ENCODE results near the gene PDZD2. TPM values are rescaled to one million over a fixed set of nuclear protein-coding genes. Genes with fewer than 3 reads are reported as not detected.

The PDZD2 gene
- total RNA-seq, 1 donor from 2014 or later, result 4.3 TPM

DNA sequence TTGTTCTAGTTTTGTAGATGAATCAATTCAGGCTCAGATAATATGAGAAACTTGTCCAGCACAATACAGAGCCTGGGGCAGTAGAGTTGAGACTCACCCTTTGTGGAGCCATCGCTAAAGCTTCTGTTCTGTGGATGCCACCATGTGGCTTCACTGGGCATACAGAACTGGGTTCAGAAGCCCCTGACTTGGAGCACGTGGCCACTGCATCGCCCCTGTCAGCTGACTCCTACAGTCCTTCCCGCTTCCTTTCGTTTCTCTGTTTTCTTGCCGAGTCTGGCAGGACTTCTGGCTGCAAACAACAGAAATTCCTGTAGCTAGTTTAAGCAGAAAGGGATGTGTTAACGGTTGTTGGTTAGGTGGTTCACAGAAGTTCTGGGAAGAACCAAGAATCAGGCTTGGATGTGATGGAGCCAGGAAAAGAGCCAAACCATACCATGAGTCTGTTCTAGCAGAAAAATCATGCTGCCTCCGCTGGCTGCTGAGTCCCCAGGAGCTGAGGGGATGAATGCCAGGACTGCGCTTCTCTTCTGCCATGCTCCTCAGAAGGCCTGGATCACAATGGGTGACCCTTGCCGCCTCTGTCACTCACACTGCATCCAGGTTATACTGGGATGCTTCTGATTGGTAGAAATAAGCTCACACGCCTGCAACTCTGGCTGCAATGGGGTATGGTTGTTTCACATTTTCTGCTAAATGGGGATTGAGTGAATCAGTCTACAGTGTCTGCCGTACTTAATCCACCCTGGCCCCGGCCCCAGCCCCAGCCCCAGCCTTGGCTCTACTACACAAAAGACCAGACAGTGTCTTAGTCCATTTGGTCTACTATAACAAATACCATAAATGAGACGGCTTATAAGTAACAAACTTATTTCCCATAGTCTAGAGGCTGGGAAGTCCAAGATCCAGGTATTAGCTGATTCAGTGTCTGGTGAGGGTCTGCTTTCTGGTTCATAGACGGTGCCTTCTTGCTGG, 272.6 kb downstream of the PDZD2 start:
- Mint-ChIP-seq H3K4me3 (no peak overlapping the region), H3K9me3 (no peaks in the 10 kb centered on the region), H3K27me3 (no peaks in the 10 kb centered on the region), H3K4me1 (ENCODE audit: unreplicated experiment) (no peaks in the 10 kb centered on the region), H3K27ac (no peak overlapping the region), H3K36me3 (no peaks in the 10 kb centered on the region)
- no peak for DNase-seq (ENCODE audit: extremely low spot score, unreplicated experiment)
- TF ChIP-seq, protein P1, sequence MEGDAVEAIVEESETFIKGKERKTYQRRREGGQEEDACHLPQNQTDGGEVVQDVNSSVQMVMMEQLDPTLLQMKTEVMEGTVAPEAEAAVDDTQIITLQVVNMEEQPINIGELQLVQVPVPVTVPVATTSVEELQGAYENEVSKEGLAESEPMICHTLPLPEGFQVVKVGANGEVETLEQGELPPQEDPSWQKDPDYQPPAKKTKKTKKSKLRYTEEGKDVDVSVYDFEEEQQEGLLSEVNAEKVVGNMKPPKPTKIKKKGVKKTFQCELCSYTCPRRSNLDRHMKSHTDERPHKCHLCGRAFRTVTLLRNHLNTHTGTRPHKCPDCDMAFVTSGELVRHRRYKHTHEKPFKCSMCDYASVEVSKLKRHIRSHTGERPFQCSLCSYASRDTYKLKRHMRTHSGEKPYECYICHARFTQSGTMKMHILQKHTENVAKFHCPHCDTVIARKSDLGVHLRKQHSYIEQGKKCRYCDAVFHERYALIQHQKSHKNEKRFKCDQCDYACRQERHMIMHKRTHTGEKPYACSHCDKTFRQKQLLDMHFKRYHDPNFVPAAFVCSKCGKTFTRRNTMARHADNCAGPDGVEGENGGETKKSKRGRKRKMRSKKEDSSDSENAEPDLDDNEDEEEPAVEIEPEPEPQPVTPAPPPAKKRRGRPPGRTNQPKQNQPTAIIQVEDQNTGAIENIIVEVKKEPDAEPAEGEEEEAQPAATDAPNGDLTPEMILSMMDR (conservative IDR thresholded peaks at IDR 0.05), result no peak

DNA sequence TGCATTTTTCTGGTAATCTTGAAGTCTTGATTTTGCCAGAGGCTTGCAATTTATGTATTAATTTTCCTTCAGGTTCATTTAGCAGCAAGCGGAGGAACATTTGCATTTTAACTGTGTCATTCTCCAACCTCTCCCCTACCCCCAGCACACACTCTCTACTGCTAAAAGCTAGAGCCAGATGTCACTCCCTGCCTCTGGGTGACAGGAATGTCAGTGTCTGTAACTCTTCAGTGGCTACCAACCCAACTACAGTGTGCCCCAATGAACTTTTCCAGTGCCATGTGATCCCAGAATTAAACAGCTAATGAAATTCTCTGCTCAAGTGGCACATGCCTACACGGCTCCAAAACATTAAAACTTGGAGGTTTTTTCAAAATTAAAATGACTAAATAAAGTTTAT, 274.9 kb downstream of the PDZD2 start:
- TF ChIP-seq, protein P1 (conservative IDR thresholded peaks at IDR 0.05), result no peak
- Mint-ChIP-seq H3K36me3 (no peaks in the 10 kb centered on the region), H3K27me3 (no peaks in the 10 kb centered on the region), H3K4me1 (ENCODE audit: unreplicated experiment) (peaks cover under 1% of the 10 kb centered on the region), H3K9me3 (no peaks in the 10 kb centered on the region), H3K27ac (no peak overlapping the region), H3K4me3 (no peak overlapping the region)
- DNase-seq (ENCODE audit: extremely low spot score, unreplicated experiment), result no peak

- no peak for DNase-seq (ENCODE audit: extremely low spot score, unreplicated experiment)
- H3K27me3 Mint-ChIP-seq, result no peaks in the 10 kb centered on the region
- H3K4me3 Mint-ChIP-seq, result no peak overlapping the region
- H3K36me3 Mint-ChIP-seq, result no peaks in the 10 kb centered on the region
- peaks cover 3% of the 10 kb centered on the region for H3K4me1 Mint-ChIP-seq (ENCODE audit: unreplicated experiment)
- H3K27ac Mint-ChIP-seq, result peak overlapping the region; percentile 16
- no peaks in the 10 kb centered on the region for H3K9me3 Mint-ChIP-seq
- TF ChIP-seq, protein P1 (conservative IDR thresholded peaks at IDR 0.05), result no peak
Measured at GRCh38 chr5:31916327-31916726, 277.4 kb downstream of the PDZD2 start.

DNA sequence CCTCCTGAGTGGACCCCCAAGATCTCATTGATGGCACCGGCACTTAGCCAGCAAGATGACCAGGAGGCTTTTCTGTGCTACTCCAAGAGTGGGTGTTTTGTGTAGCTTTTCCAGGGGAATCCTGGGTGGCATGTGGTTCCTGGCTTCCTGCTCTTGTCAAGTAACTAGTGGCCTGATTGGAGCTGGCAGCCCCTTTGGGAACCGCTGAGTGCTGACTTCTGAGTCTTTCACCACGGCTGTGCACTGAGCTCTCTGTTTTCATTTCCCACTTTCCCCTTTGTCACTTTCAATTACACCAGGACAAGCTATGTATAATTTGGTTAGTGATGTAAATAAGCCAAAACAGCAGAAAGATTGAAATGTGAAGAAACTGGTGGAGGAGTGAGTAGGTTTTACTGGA, 279.8 kb downstream of the PDZD2 start:
- H3K27ac Mint-ChIP-seq, result no peak overlapping the region
- H3K36me3 Mint-ChIP-seq, result no peaks in the 10 kb centered on the region
- TF ChIP-seq, protein P1 (conservative IDR thresholded peaks at IDR 0.05), result no peak
- H3K4me1 Mint-ChIP-seq (ENCODE audit: unreplicated experiment), result peaks cover 3% of the 10 kb centered on the region
- no peak for DNase-seq (ENCODE audit: extremely low spot score, unreplicated experiment)
- no peaks in the 10 kb centered on the region for H3K9me3 Mint-ChIP-seq
- no peak overlapping the region for H3K4me3 Mint-ChIP-seq
- no peaks in the 10 kb centered on the region for H3K27me3 Mint-ChIP-seq

DNA sequence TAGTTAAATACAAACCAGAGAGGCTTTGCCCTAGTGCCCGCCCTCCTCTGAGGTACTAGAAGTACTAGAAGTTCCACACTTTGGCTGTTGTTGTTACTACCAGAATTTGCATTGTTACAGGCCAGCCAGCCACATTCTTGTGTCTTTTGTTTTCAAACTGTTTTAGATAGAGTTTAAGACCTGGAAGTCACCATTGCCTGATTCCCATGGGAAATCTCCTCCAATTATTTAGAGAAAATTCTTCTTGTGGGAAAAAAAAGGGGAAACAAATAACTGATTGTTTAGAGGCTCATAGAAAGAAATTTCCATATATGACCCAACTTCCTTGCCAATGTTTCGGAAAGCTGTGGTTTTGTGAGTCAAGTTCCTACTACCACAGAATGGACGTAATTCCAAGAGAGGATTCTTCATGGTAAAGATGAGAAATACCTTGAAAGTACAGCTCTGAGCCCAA, 282.9 kb downstream of the PDZD2 start:
- TF ChIP-seq, protein P1 (conservative IDR thresholded peaks at IDR 0.05), result no peak
- H3K36me3 Mint-ChIP-seq, result no peaks in the 10 kb centered on the region
- no peaks in the 10 kb centered on the region for H3K9me3 Mint-ChIP-seq
- peaks cover 3% of the 10 kb centered on the region for H3K4me1 Mint-ChIP-seq (ENCODE audit: unreplicated experiment)
- no peaks in the 10 kb centered on the region for H3K27me3 Mint-ChIP-seq
- no peak overlapping the region for H3K27ac Mint-ChIP-seq
- H3K4me3 Mint-ChIP-seq, result no peak overlapping the region
- DNase-seq (ENCODE audit: extremely low spot score, unreplicated experiment), result no peak
